GM21619 (cell line): ENCODE results near the gene AMD1.

Experiments
- ATAC-seq: cut with Tn5 transposase; IDR thresholded peaks from one replicate; pipeline ENCODE4 v1.9.1; 2021; ENCODE audit not compliant: unreplicated experiment

Gene AMD1

GRCh38 chr6:110934381-110934898, 59.9 kb downstream of the AMD1 start:
- ATAC-seq: no peak

- ATAC-seq: no peak
These were observed 60.6 kb downstream of the AMD1 start for GRCh38 chr6:110935171-110935570.

- ATAC-seq: no peak
These were observed 63.6 kb downstream of the AMD1 start for GRCh38 chr6:110938171-110938570.

- ATAC-seq: no peak
These were observed 65.0 kb downstream of the AMD1 start for GRCh38 chr6:110939429-110940200.

GRCh38 chr6:110944681-110945151, 70.1 kb downstream of the AMD1 start:
- ATAC-seq: peak; percentile 100
